ENCODE results near the gene ACYP1. TPM values are rescaled to one million over a fixed set of nuclear protein-coding genes. Genes with fewer than 3 reads are reported as not detected.

The ACYP1 gene
- total and polyA plus RNA-seq, 2 of the 13 experiments (the other 11 are each of a cell fraction or from before 2014, with no cell fraction given) = 9.7 to 22.4 TPM

GRCh38 chr14:75063491-75064204 lies at the start of gene ACYP1 (continued):
- TF ChIP-seq YEATS2 (CRISPR knock-in tag; IDR thresholded peaks at IDR 0.05; ENCODE audit: borderline replicate concordance) (peak; percentile 61; the same call in 1 of the 2 replicates), CHD2 (IDR thresholded peaks at IDR 0.05; ENCODE audit: low read depth, low read length) (peak; percentile 31; the same call in 1 of the 2 replicates), KAT8 (CRISPR knock-in tag; IDR thresholded peaks at IDR 0.05) (peak; percentile 75), ZNF616 (CRISPR knock-in tag; IDR thresholded peaks at IDR 0.05; ENCODE audit: low read depth) (0 out of 2 replicates have a peak, but pooled peaks have one; percentile 37), GABPA (IDR thresholded peaks at IDR 0.05; ENCODE audit: low read depth, low read length) (peak; percentile 58), GABPA (CRISPR knock-in tag; IDR thresholded peaks at IDR 0.05; ENCODE audit: low read depth) (peak; percentile 83), AGO2 (optimal IDR thresholded peaks at IDR 0.05; ENCODE audit: low read depth, low read length) (peak; percentile 52), ZNF546 (CRISPR knock-in tag; conservative IDR thresholded peaks at IDR 0.05) (0 out of 2 replicates have a peak, but pooled peaks have one; percentile 53), ATF7-NPFF (CRISPR knock-in tag; IDR thresholded peaks at IDR 0.05; ENCODE audit: low read depth) (0 out of 2 replicates have a peak, but pooled peaks have one; percentile 28), KDM5A (IDR thresholded peaks at IDR 0.05; ENCODE audit: borderline replicate concordance, low read length) (peak; percentile 69; the same call in 1 of the 2 replicates), RARA (CRISPR knock-in tag; IDR thresholded peaks at IDR 0.05) (0 out of 2 replicates have a peak, but pooled peaks have one; percentile 11), GATAD2A (CRISPR knock-in tag; IDR thresholded peaks at IDR 0.05) (no peak), SP5 (CRISPR knock-in tag; IDR thresholded peaks at IDR 0.05; ENCODE audit: borderline replicate concordance, low read depth) (peak; percentile 31; the same call in 1 of the 2 replicates), PCBP2 (optimal IDR thresholded peaks at IDR 0.05; ENCODE audit: low read depth, low read length, poor library complexity, severe bottlenecking) (no peak), E2F5 (CRISPR knock-in tag; conservative IDR thresholded peaks at IDR 0.05) (0 out of 2 replicates have a peak, but pooled peaks have one; percentile 25)
- TF ChIP-seq, protein P1, sequence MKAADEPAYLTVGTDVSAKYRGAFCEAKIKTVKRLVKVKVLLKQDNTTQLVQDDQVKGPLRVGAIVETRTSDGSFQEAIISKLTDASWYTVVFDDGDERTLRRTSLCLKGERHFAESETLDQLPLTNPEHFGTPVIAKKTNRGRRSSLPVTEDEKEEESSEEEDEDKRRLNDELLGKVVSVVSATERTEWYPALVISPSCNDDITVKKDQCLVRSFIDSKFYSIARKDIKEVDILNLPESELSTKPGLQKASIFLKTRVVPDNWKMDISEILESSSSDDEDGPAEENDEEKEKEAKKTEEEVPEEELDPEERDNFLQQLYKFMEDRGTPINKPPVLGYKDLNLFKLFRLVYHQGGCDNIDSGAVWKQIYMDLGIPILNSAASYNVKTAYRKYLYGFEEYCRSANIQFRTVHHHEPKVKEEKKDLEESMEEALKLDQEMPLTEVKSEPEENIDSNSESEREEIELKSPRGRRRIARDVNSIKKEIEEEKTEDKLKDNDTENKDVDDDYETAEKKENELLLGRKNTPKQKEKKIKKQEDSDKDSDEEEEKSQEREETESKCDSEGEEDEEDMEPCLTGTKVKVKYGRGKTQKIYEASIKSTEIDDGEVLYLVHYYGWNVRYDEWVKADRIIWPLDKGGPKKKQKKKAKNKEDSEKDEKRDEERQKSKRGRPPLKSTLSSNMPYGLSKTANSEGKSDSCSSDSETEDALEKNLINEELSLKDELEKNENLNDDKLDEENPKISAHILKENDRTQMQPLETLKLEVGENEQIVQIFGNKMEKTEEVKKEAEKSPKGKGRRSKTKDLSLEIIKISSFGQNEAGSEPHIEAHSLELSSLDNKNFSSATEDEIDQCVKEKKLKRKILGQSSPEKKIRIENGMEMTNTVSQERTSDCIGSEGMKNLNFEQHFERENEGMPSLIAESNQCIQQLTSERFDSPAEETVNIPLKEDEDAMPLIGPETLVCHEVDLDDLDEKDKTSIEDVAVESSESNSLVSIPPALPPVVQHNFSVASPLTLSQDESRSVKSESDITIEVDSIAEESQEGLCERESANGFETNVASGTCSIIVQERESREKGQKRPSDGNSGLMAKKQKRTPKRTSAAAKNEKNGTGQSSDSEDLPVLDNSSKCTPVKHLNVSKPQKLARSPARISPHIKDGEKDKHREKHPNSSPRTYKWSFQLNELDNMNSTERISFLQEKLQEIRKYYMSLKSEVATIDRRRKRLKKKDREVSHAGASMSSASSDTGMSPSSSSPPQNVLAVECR (CRISPR knock-in tag; IDR thresholded peaks at IDR 0.05; ENCODE audit: borderline replicate concordance) = peak; percentile 73; the same call in 1 of the 2 replicates
- TF ChIP-seq, protein P2, sequence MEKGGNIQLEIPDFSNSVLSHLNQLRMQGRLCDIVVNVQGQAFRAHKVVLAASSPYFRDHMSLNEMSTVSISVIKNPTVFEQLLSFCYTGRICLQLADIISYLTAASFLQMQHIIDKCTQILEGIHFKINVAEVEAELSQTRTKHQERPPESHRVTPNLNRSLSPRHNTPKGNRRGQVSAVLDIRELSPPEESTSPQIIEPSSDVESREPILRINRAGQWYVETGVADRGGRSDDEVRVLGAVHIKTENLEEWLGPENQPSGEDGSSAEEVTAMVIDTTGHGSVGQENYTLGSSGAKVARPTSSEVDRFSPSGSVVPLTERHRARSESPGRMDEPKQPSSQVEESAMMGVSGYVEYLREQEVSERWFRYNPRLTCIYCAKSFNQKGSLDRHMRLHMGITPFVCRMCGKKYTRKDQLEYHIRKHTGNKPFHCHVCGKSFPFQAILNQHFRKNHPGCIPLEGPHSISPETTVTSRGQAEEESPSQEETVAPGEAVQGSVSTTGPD (CRISPR knock-in tag; IDR thresholded peaks at IDR 0.05) = no peak
- TF ChIP-seq, protein P3, sequence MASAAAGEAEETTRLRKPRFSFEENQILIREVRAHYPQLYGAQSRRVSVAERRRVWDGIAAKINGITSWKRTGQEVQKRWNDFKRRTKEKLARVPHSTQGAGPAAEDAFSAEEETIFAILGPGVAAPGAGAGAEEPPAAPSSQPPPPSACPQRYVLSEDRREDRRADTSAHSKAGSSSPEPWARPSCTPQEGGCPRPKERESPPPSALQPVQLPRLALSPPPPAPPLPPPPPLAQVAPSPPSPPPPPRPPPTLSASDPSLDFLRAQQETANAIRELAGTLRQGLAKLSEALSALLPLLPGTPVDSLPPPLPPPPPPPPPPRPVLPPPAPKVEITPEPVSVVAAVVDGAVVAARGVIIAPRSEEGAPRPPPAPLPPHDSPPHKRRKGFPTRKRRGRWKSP (CRISPR knock-in tag; IDR thresholded peaks at IDR 0.05) = no peak

All from HepG2 (cell line).